Trophoblast cell (in vitro differentiated cells and primary cell): ENCODE measurements around the gene LMF2.

Source experiments
- DNase-seq, 2 donors: peaks; one replicate each; pipeline ENCODE4 v3.0.0-alpha.2; 2016
- H2AFZ ChIP-seq: 2 replicates; pipeline ENCODE4 v1.6.1; 2013; ENCODE audit warnings: low read length, moderate library complexity, mild to moderate bottlenecking; ENCODE audit not compliant: insufficient read depth, poor library complexity
- H2AK5ac ChIP-seq: 2 replicates; pipeline ENCODE4 v1.6.1; 2013; ENCODE audit warnings: mild to moderate bottlenecking, low read length
- H2BK120ac ChIP-seq: 2 replicates; pipeline ENCODE4 v1.6.1; 2013; ENCODE audit warnings: low read length, mild to moderate bottlenecking, moderate library complexity; ENCODE audit not compliant: insufficient read depth, poor library complexity
- H2BK12ac ChIP-seq: 2 replicates; pipeline ENCODE4 v1.6.1; 2013; ENCODE audit warnings: mild to moderate bottlenecking, low read length, moderate library complexity
- H2BK5ac ChIP-seq: 2 replicates; pipeline ENCODE4 v1.6.1; 2013; ENCODE audit warnings: low read length, low read depth, moderate library complexity, mild to moderate bottlenecking; ENCODE audit not compliant: poor library complexity
- H3K14ac ChIP-seq: 2 replicates; pipeline ENCODE4 v1.6.1; 2013; ENCODE audit warnings: mild to moderate bottlenecking, low read length
- H3K18ac ChIP-seq: 2 replicates; pipeline ENCODE4 v1.6.1; 2013; ENCODE audit warnings: mild to moderate bottlenecking, low read length
- H3K23ac ChIP-seq: 2 replicates; pipeline ENCODE4 v1.6.1; 2013; ENCODE audit warnings: low read length
- H3K27ac ChIP-seq: 2 replicates; pipeline ENCODE4 v1.5.1; 2013; ENCODE audit warnings: low read depth, mild to moderate bottlenecking, inconsistent platforms, low read length, moderate library complexity
- H3K27me3 ChIP-seq: 2 replicates; pipeline ENCODE4 v1.6.1; 2013; ENCODE audit warnings: inconsistent platforms, mild to moderate bottlenecking, low read length, moderate library complexity; ENCODE audit not compliant: insufficient read depth
- H3K36me3 ChIP-seq, 2 experiments: 1 replicate in 1 of 2; 2 replicates in 1 of 2; pipeline ENCODE4 v1.6.1; 2013; ENCODE audit warnings: low read length in 2 of 2, mild to moderate bottlenecking in 2 of 2, moderate library complexity in 1 of 2; ENCODE audit not compliant: insufficient read depth in 2 of 2, control insufficient read depth in 1 of 2
- H3K4ac ChIP-seq: 2 replicates; pipeline ENCODE4 v1.6.1; 2013; ENCODE audit warnings: low read depth, mild to moderate bottlenecking, low read length, moderate library complexity
- H3K4me1 ChIP-seq, 2 experiments: 1 replicate in 1 of 2; 2 replicates in 1 of 2; pipeline ENCODE4 v1.6.1; 2013; ENCODE audit warnings: low read length in 2 of 2, mild to moderate bottlenecking in 2 of 2, moderate library complexity in 1 of 2; ENCODE audit not compliant: insufficient read depth in 2 of 2, control insufficient read depth in 1 of 2
- H3K4me2 ChIP-seq: 2 replicates; pipeline ENCODE4 v1.6.1; 2013; ENCODE audit warnings: inconsistent platforms, mild to moderate bottlenecking, low read length, moderate library complexity
- H3K4me3 ChIP-seq: 2 replicates; pipeline ENCODE4 v1.5.1; 2013; ENCODE audit warnings: mild to moderate bottlenecking, low read depth, low read length, inconsistent platforms
- H3K79me1 ChIP-seq: one replicate; pipeline ENCODE4 v1.6.1; 2013; ENCODE audit warnings: low read length
- H3K79me2 ChIP-seq: 2 replicates; pipeline ENCODE4 v1.6.1; 2013; ENCODE audit warnings: low read length, mild to moderate bottlenecking; ENCODE audit not compliant: control insufficient read depth, insufficient read depth, poor library complexity
- H3K9ac ChIP-seq: 2 replicates; pipeline ENCODE4 v1.6.1; 2013; ENCODE audit warnings: mild to moderate bottlenecking, low read length
- H3K9me3 ChIP-seq: 2 replicates; pipeline ENCODE4 v1.6.1; 2013; ENCODE audit warnings: low read depth, mild to moderate bottlenecking, control low read depth, inconsistent platforms, low read length; ENCODE audit not compliant: insufficient read depth
- H4K12ac ChIP-seq: 2 replicates; pipeline ENCODE4 v1.6.1; 2013; ENCODE audit warnings: low read depth, mild to moderate bottlenecking, low read length, moderate library complexity
- H4K8ac ChIP-seq: 2 replicates; pipeline ENCODE4 v1.6.1; 2013; ENCODE audit warnings: low read depth, mild to moderate bottlenecking, low read length, moderate library complexity
- H4K91ac ChIP-seq: one replicate; pipeline ENCODE4 v1.6.1; 2013; ENCODE audit warnings: low read depth, mild to moderate bottlenecking, low read length, moderate library complexity
- WGBS: extraction: QIAGEN DNeasy Blood & Tissue Kit; methylation state at CpG from one replicate; pipeline ENCODE4 v1.1.7; 2013; ENCODE audit warnings: missing lambda C conversion rate; ENCODE audit not compliant: insufficient read length, insufficient coverage; ENCODE audit errors: extremely low coverage; 5-methylcytosine and 5-hydroxymethylcytosine counted together

LMF2 gene

GRCh38 chr22:50524676-50525103 is 17.2 kb upstream of the LMF2 start:
- H3K79me1 ChIP-seq: peaks cover 20% of the 10 kb centered on the region
- H2AK5ac ChIP-seq: peak overlapping the region; percentile 49
- peak in 1 of 2 donors; percentile 41 for DNase-seq
- H3K9me3 ChIP-seq: no peaks in the 10 kb centered on the region
- H3K9ac ChIP-seq: peak overlapping the region; percentile 86
- peak overlapping the region; percentile 78 for H3K18ac ChIP-seq
- no peak overlapping the region for H3K23ac ChIP-seq
- H4K8ac ChIP-seq: peak overlapping the region; percentile 86
- peak overlapping the region; percentile 88 for H3K27ac ChIP-seq
- H3K4ac ChIP-seq: peak overlapping the region; percentile 75
- peaks cover 36 to 40% of the 10 kb centered on the region in 2 experiments for H3K36me3 ChIP-seq
- peak overlapping the region; percentile 77 for H2BK120ac ChIP-seq
- peak overlapping the region; percentile 62 for H3K4me2 ChIP-seq
- peak overlapping the region; percentile 57 for H4K12ac ChIP-seq
- peak overlapping the region; percentile 87 for H4K91ac ChIP-seq
- H3K27me3 ChIP-seq: no peaks in the 10 kb centered on the region
- WGBS: no CpG with 5 or more reads among the region's 19 CpGs
- H3K4me3 ChIP-seq: peak overlapping the region; percentile 73
- H2AFZ ChIP-seq: peak overlapping the region; percentile 50
- H3K14ac ChIP-seq: peak overlapping the region; percentile 80
- peaks cover 16% of the 10 kb centered on the region for H3K79me2 ChIP-seq
- peak overlapping the region; percentile 70 for H2BK5ac ChIP-seq
- peaks cover 21 to 31% of the 10 kb centered on the region in 2 experiments for H3K4me1 ChIP-seq
- H2BK12ac ChIP-seq: no peak overlapping the region

- Histone ChIP-seq H2AFZ (no peak overlapping the region), H3K9me3 (no peaks in the 10 kb centered on the region), H3K4ac (peak overlapping the region; percentile 35), H3K23ac (no peak overlapping the region), H2BK5ac (no peak overlapping the region), H2BK120ac (no peak overlapping the region), H4K12ac (peak overlapping the region; percentile 16), H3K36me3 (peaks cover 41 to 45% of the 10 kb centered on the region in 2 experiments), H3K4me1 (peaks cover 21 to 25% of the 10 kb centered on the region in 2 experiments), H3K4me2 (peak overlapping the region; percentile 62), H2BK12ac (no peak overlapping the region), H3K14ac (peak overlapping the region; percentile 3), H3K27ac (peak overlapping the region; percentile 6), H4K8ac (peak overlapping the region; percentile 86), H4K91ac (no peak overlapping the region), H3K4me3 (peak overlapping the region; percentile 73), H3K27me3 (no peaks in the 10 kb centered on the region), H3K18ac (peak overlapping the region; percentile 1), H3K79me2 (peaks cover 16% of the 10 kb centered on the region), H3K79me1 (peaks cover 18% of the 10 kb centered on the region), H3K9ac (no peak overlapping the region), H2AK5ac (no peak overlapping the region)
- no CpG with 5 or more reads among the region's 25 CpGs for WGBS
- no peak for DNase-seq
These were observed 16.5 kb upstream of the LMF2 start for GRCh38 chr22:50523806-50524675.

GRCh38 chr22:50523458-50523805 is 15.9 kb upstream of the LMF2 start:
- no peak for DNase-seq
- no CpG with 5 or more reads among the region's 16 CpGs for WGBS
- no peak overlapping the region for H3K4me2 ChIP-seq
- no peak overlapping the region for H2BK120ac ChIP-seq
- no peak overlapping the region for H3K4me3 ChIP-seq
- H3K14ac ChIP-seq: no peak overlapping the region
- no peak overlapping the region for H4K12ac ChIP-seq
- H4K8ac ChIP-seq: no peak overlapping the region
- no peak overlapping the region for H3K9ac ChIP-seq
- no peak overlapping the region for H2BK5ac ChIP-seq
- H2AFZ ChIP-seq: no peak overlapping the region
- H3K4me1 ChIP-seq: peaks cover 21 to 23% of the 10 kb centered on the region in 2 experiments
- H2AK5ac ChIP-seq: no peak overlapping the region
- H4K91ac ChIP-seq: no peak overlapping the region
- peaks cover 47 to 51% of the 10 kb centered on the region in 2 experiments for H3K36me3 ChIP-seq
- no peak overlapping the region for H2BK12ac ChIP-seq
- H3K23ac ChIP-seq: no peak overlapping the region
- H3K79me1 ChIP-seq: peaks cover 18% of the 10 kb centered on the region
- no peak overlapping the region for H3K4ac ChIP-seq
- no peak overlapping the region for H3K27ac ChIP-seq
- H3K18ac ChIP-seq: no peak overlapping the region
- peaks cover 16% of the 10 kb centered on the region for H3K79me2 ChIP-seq
- H3K9me3 ChIP-seq: no peaks in the 10 kb centered on the region
- no peaks in the 10 kb centered on the region for H3K27me3 ChIP-seq

GRCh38 chr22:50522806-50523438 is 15.4 kb upstream of the LMF2 start:
- Histone ChIP-seq H2AK5ac (no peak overlapping the region), H3K36me3 (peaks cover 52 to 56% of the 10 kb centered on the region in 2 experiments), H2BK120ac (no peak overlapping the region), H3K9ac (no peak overlapping the region), H2BK5ac (no peak overlapping the region), H3K4me1 (peaks cover 21 to 23% of the 10 kb centered on the region in 2 experiments), H4K91ac (no peak overlapping the region), H3K4me2 (no peak overlapping the region), H4K12ac (no peak overlapping the region), H3K14ac (no peak overlapping the region), H3K4me3 (no peak overlapping the region), H3K27ac (no peak overlapping the region), H3K27me3 (no peaks in the 10 kb centered on the region), H3K23ac (no peak overlapping the region), H3K79me1 (peaks cover 18% of the 10 kb centered on the region), H3K4ac (no peak overlapping the region), H4K8ac (no peak overlapping the region), H3K18ac (no peak overlapping the region), H3K79me2 (peaks cover 16% of the 10 kb centered on the region), H3K9me3 (no peaks in the 10 kb centered on the region), H2BK12ac (no peak overlapping the region), H2AFZ (no peak overlapping the region)
- DNase-seq: no peak
- whole genome bisulfite sequencing: no CpG with 5 or more reads among the region's 22 CpGs
